ENCODE measurements around the gene THAP4. TPM values are rescaled to one million over a fixed set of nuclear protein-coding genes. Genes with fewer than 3 reads are reported as not detected.

THAP4 gene
- total RNA-seq, 1 donor from 2014 or later, result 46.0 TPM

DNA sequence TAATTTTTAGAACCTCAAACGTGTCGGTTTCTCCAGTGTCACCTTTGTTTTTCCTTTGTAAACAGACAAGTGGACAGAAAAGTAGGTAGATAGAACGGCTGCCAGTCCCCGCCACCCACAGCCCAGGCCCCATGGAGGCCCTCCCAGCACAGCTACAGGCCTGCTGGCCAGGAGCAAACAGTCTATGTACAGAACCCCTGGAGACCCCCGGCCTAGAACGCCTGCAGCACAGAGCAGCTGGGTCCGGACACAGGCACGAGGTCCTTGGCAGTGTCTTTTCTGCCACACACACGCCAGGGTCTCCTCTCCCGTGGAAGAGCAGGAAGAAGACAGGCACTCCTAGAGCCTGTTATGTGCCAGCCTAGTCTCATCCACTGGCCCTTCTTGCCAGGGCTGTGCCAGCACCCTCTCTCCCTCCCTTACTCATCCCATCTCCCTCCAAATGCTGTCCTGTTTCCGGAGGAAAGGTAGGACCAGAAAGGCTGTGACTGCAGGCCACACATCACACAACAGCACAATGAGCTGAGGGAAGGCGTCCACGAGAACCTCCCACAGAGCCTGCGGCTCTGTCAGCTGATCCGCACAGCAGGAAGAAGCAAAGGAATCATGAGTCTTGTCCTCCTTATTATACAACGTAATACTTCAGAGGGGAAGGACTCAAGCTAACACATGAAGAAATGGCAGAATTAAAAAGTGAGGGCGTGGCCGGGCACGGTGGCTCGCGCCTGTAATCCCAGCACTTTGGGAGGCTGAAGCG is 42.0 kb upstream of the THAP4 start:
- H3K4me1 ChIP-seq (ENCODE audit: insufficient read depth, low read length), result peaks cover 19% of the 10 kb centered on the region
- H3K27ac Mint-ChIP-seq (ENCODE audit: unreplicated experiment), result peak overlapping the region; percentile 77
- peaks cover 19% of the 10 kb centered on the region for H3K4me1 Mint-ChIP-seq (ENCODE audit: low read depth, unreplicated experiment)
- no peaks in the 10 kb centered on the region for H3K9me3 ChIP-seq (ENCODE audit: insufficient read depth, low read depth, low read length)
- H3K9ac ChIP-seq (ENCODE audit: low read length), result no peak overlapping the region
- H3K4me2 ChIP-seq (ENCODE audit: low read length), result no peak overlapping the region
- H3K27me3 Mint-ChIP-seq (ENCODE audit: low read depth, unreplicated experiment), result no peaks in the 10 kb centered on the region
- peaks cover 13% of the 10 kb centered on the region for H4K20me1 ChIP-seq (ENCODE audit: insufficient read depth, low read length)
- TF ChIP-seq EZH2 (IDR thresholded peaks at IDR 0.05; ENCODE audit: insufficient read depth, low read length), result no peak
- no peak for TF ChIP-seq CTCF (IDR thresholded peaks at IDR 0.05; ENCODE audit: insufficient read depth, low read depth, low read length)
- H3K27me3 ChIP-seq (ENCODE audit: insufficient read depth, low read length), result no peaks in the 10 kb centered on the region
- peaks cover 28% of the 10 kb centered on the region for H3K79me2 ChIP-seq (ENCODE audit: insufficient read depth, low read length)
- H3K36me3 ChIP-seq (ENCODE audit: insufficient read depth, low read length), result peaks cover 8% of the 10 kb centered on the region
- no peak for FAIRE-seq
- H3K27ac ChIP-seq (ENCODE audit: low read depth, low read length), result no peak overlapping the region
- no peak overlapping the region for H2AFZ ChIP-seq (ENCODE audit: low read depth, low read length)
- peak overlapping the region; percentile 15 for H3K4me3 Mint-ChIP-seq (ENCODE audit: unreplicated experiment)
- H3K36me3 Mint-ChIP-seq (ENCODE audit: low read depth, unreplicated experiment), result peaks cover 12% of the 10 kb centered on the region
- no peak overlapping the region for H3K4me3 ChIP-seq (ENCODE audit: insufficient read depth, low read depth, low read length)
- DNase-seq (ENCODE audit: low read depth), result no peak
- H3K9me3 Mint-ChIP-seq (ENCODE audit: unreplicated experiment), result no peaks in the 10 kb centered on the region

DNA sequence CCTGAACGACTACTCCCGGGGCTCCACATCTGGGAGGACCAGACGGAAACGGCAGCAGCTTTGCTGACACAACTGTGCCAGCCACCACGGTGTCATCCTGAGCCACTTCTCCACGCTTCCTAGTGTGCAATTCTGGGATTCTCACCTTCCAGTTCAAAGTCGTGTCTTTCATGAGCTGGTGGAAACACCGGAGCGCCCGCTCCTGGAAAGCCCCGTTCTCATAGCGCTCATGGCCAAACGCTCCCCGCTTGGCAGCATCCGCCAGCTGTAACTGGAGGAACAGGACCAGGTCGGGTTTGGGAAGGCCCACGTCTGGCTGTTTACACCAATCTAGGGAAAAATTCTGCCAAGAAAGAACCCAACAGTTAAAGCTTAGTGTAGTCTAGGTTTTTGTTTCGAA is 41.3 kb upstream of the THAP4 start:
- no peak overlapping the region for H3K27ac ChIP-seq (ENCODE audit: low read depth, low read length)
- Mint-ChIP-seq H3K36me3 (ENCODE audit: low read depth, unreplicated experiment) (peaks cover 16% of the 10 kb centered on the region), H3K9me3 (ENCODE audit: unreplicated experiment) (no peaks in the 10 kb centered on the region), H3K4me3 (ENCODE audit: unreplicated experiment) (no peak overlapping the region), H3K27ac (ENCODE audit: unreplicated experiment) (no peak overlapping the region), H3K27me3 (ENCODE audit: low read depth, unreplicated experiment) (no peaks in the 10 kb centered on the region), H3K4me1 (ENCODE audit: low read depth, unreplicated experiment) (peaks cover 19% of the 10 kb centered on the region)
- no peak overlapping the region for H3K4me2 ChIP-seq (ENCODE audit: low read length)
- no peaks in the 10 kb centered on the region for H3K9me3 ChIP-seq (ENCODE audit: insufficient read depth, low read depth, low read length)
- H3K27me3 ChIP-seq (ENCODE audit: insufficient read depth, low read length), result no peaks in the 10 kb centered on the region
- H2AFZ ChIP-seq (ENCODE audit: low read depth, low read length), result no peak overlapping the region
- no peak overlapping the region for H3K9ac ChIP-seq (ENCODE audit: low read length)
- peaks cover 22% of the 10 kb centered on the region for H3K79me2 ChIP-seq (ENCODE audit: insufficient read depth, low read length)
- H3K4me3 ChIP-seq (ENCODE audit: insufficient read depth, low read depth, low read length), result no peak overlapping the region
- H3K36me3 ChIP-seq (ENCODE audit: insufficient read depth, low read length), result peaks cover 7% of the 10 kb centered on the region
- TF ChIP-seq EZH2 (IDR thresholded peaks at IDR 0.05; ENCODE audit: insufficient read depth, low read length) (no peak), CTCF (IDR thresholded peaks at IDR 0.05; ENCODE audit: insufficient read depth, low read depth, low read length) (no peak)
- no peak for DNase-seq (ENCODE audit: low read depth)
- H3K4me1 ChIP-seq (ENCODE audit: insufficient read depth, low read length), result peaks cover 19% of the 10 kb centered on the region
- FAIRE-seq, result no peak
- peaks cover 13% of the 10 kb centered on the region for H4K20me1 ChIP-seq (ENCODE audit: insufficient read depth, low read length)

GRCh38 chr2:241677392-241677791 is 40.4 kb upstream of the THAP4 start:
- no peak overlapping the region for H2AFZ ChIP-seq (ENCODE audit: low read depth, low read length)
- H3K36me3 ChIP-seq (ENCODE audit: insufficient read depth, low read length), result peaks cover 7% of the 10 kb centered on the region
- peaks cover 13% of the 10 kb centered on the region for H4K20me1 ChIP-seq (ENCODE audit: insufficient read depth, low read length)
- peak overlapping the region; percentile 47 for H3K27ac Mint-ChIP-seq (ENCODE audit: unreplicated experiment)
- H3K79me2 ChIP-seq (ENCODE audit: insufficient read depth, low read length), result peaks cover 14% of the 10 kb centered on the region
- H3K4me3 Mint-ChIP-seq (ENCODE audit: unreplicated experiment), result no peak overlapping the region
- DNase-seq (ENCODE audit: low read depth) (no peak), FAIRE-seq (no peak)
- no peaks in the 10 kb centered on the region for H3K27me3 Mint-ChIP-seq (ENCODE audit: low read depth, unreplicated experiment)
- no peak overlapping the region for H3K9ac ChIP-seq (ENCODE audit: low read length)
- peaks cover 19% of the 10 kb centered on the region for H3K4me1 ChIP-seq (ENCODE audit: insufficient read depth, low read length)
- no peak overlapping the region for H3K4me2 ChIP-seq (ENCODE audit: low read length)
- no peak overlapping the region for H3K27ac ChIP-seq (ENCODE audit: low read depth, low read length)
- H3K9me3 ChIP-seq (ENCODE audit: insufficient read depth, low read depth, low read length), result no peaks in the 10 kb centered on the region
- H3K4me3 ChIP-seq (ENCODE audit: insufficient read depth, low read depth, low read length), result no peak overlapping the region
- no peaks in the 10 kb centered on the region for H3K9me3 Mint-ChIP-seq (ENCODE audit: unreplicated experiment)
- peaks cover 16% of the 10 kb centered on the region for H3K36me3 Mint-ChIP-seq (ENCODE audit: low read depth, unreplicated experiment)
- TF ChIP-seq CTCF (IDR thresholded peaks at IDR 0.05; ENCODE audit: insufficient read depth, low read depth, low read length), result no peak
- TF ChIP-seq EZH2 (IDR thresholded peaks at IDR 0.05; ENCODE audit: insufficient read depth, low read length), result no peak
- H3K27me3 ChIP-seq (ENCODE audit: insufficient read depth, low read length), result no peaks in the 10 kb centered on the region
- H3K4me1 Mint-ChIP-seq (ENCODE audit: low read depth, unreplicated experiment), result peaks cover 19% of the 10 kb centered on the region
